Stimulated activated naive B cell treated with anti-CD40 and anti-IgM and Interleukin-4, amounts not matched to agents 10 μg/mL and 1 μg/mL and 100 μg/mL, for 72 hours (primary cell): ENCODE results near the gene HOXA2.

Experiments used
- ATAC-seq, 2 donors: fragments of 150-1000 bp; cut with Tn5 transposase; replicated peaks; 2 replicates each; pipeline ENCODE4 v1.10.0; 2021; ENCODE audit warnings: moderate library complexity in 1 of 2
- DNase-seq: peaks from one replicate; pipeline ENCODE4 v3.0.0; 2021
- H3K27ac Mint-ChIP-seq: one replicate; pipeline ENCODE4 v1.8.0; 2022; ENCODE audit warnings: mild to moderate bottlenecking, mixed read lengths
- H3K27me3 Mint-ChIP-seq, 2 donors: one replicate each; pipeline ENCODE4 v1.8.0; 2022; ENCODE audit warnings: mixed read lengths in 2 of 2
- H3K36me3 Mint-ChIP-seq, 2 donors: one replicate each; pipeline ENCODE4 v1.8.0; 2022; ENCODE audit warnings: mixed read lengths in 2 of 2, mild to moderate bottlenecking in 1 of 2
- H3K4me1 Mint-ChIP-seq, 2 donors: one replicate each; pipeline ENCODE4 v1.8.0; 2022; ENCODE audit warnings: mixed read lengths in 2 of 2, mild to moderate bottlenecking in 1 of 2
- H3K4me3 Mint-ChIP-seq, 2 donors: one replicate each; pipeline ENCODE4 v1.8.0; 2022; ENCODE audit warnings: mild to moderate bottlenecking in 2 of 2, mixed read lengths in 2 of 2, moderate library complexity in 1 of 2
- H3K9me3 Mint-ChIP-seq, 2 donors: one replicate each; pipeline ENCODE4 v1.8.0; 2022; ENCODE audit warnings: mixed read lengths in 2 of 2, mild to moderate bottlenecking in 1 of 2

The HOXA2 gene

DNA sequence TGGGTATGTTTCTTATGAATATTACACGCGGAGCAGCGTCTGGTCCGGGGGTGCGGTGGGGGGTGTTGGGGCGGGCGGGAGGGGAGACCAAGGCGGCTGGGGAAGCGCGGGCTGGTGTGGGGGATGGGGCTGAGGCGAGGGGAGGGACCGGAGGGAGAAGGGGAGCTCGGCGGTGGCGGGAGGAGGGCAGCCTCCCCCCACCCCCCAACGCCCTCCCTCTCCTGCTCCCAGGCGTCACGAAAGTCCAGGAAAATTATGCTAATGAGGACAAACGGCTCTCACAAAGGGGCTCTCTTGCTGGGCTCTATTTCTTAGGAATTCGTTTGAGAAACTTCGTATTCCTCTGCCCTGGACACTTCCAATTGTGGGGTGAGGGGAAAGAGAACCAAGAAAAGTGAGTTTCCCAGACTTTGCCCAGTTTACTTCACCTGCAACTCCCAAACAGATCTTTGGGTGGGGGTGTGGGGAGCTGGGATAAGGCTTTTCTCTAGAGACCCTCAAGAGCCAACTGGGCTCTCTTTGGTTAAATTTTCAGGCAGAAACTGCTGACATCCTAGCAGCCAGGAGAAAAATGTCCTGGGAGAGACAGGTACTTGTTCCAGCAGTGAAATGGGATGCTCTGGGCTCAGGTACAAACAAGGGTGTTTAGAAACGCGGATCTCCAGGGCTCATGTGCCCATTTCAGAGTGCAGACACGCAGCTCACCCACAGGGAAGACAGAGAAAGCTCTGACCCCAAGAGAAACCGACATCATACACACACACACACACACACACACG is 11.7 kb upstream of the HOXA2 start:
- Mint-ChIP-seq H3K4me3 (no peak overlapping the region), H3K27ac (no peak overlapping the region), H3K4me1 (no peaks in the 10 kb centered on the region), H3K36me3 (no peaks in the 10 kb centered on the region), H3K9me3 (peaks cover 0 to 2% of the 10 kb centered on the region in 2 donors), H3K27me3 (peaks cover 10 to 13% of the 10 kb centered on the region in 2 donors)
- DNase-seq (no peak), ATAC-seq (no peak)

DNA sequence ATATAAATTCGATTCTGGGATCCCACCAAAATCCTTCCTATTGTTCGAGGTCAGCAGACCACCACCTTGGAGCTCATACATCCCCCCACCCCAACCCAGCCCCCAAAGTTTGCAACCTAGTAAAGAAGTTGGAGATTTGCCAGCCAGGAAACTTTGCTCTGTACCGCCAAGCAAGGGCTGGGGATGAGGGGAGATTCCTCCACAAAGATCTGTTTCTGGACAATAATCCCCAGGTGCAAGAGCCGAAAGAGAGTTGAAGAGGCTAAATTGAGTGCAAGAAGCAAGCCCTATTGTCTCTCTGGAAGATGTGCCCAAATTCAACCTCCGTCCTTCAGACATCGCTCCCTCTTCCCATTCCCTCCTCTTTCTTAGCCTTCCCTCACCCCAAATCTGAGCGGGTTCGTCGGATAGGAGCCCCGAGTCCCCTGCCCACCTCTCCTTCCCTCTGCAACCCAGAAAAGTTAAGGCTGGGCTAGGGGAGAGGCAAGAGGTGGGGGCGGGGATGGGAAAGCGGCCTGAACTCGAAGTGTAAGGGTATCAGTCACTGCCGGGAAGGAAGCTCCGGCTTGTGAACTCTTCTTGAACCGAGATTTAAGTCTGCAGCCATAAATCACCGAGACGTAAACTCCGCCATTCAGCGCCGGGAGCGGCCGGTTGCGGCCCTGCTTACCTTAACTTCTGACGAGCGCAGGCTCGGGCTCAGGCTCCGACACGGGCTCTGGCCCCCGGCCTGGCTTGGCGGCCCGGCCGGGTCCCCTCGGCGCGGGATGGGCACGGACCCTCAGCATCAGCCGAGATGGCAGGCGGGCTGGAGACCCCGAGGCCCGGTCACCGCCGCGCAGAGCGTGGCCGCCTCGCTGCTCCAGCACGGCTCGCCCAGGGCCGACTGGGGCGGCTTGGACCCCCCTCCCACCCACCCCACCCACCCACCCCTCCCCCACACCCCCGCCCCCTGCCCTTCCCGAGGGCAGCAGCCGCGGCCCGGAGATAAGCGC is 10.8 kb upstream of the HOXA2 start:
- H3K27me3 Mint-ChIP-seq: peaks cover 10 to 13% of the 10 kb centered on the region in 2 donors
- H3K27ac Mint-ChIP-seq: no peak overlapping the region
- H3K36me3 Mint-ChIP-seq: no peaks in the 10 kb centered on the region
- H3K4me1 Mint-ChIP-seq: no peaks in the 10 kb centered on the region
- no peak overlapping the region for H3K4me3 Mint-ChIP-seq
- H3K9me3 Mint-ChIP-seq: peaks cover 0 to 2% of the 10 kb centered on the region in 2 donors
- DNase-seq (no peak), ATAC-seq (no peak)

- Mint-ChIP-seq H3K27ac (no peak overlapping the region), H3K9me3 (peaks cover 0 to 2% of the 10 kb centered on the region in 2 donors), H3K27me3 (peaks cover 13 to 19% of the 10 kb centered on the region in 2 donors), H3K36me3 (no peaks in the 10 kb centered on the region), H3K4me1 (peaks cover 0 to 1% of the 10 kb centered on the region in 2 donors), H3K4me3 (no peak overlapping the region)
- DNase-seq: no peak
- ATAC-seq: no peak
Measured at GRCh38 chr7:27112361-27112760, 9.9 kb upstream of the HOXA2 start.

DNA sequence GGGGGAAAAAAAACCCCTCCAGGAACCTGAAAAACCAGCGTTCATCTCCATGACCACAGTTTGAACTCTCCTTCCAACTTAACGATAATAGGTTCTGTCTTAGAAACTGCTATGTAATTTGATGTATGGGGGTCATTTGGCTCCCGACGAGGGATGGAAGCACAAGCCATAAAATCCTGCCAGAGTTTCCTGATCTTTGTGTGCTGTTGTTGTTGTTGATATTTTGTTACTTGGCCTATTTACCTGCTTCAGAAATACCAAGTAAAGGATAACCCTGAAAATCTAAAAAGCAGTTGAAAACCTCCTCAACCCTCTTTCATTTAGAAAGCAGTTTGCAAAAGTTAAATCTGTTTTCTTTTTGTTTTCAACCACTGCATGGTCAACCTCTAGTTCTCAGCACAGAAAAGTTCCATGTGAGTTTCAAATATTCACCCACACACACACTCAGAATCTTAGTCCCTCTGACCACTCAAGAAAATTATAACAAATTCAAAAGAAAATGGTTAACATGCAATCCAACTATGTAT is 9.3 kb upstream of the HOXA2 start:
- H3K4me1 Mint-ChIP-seq: peaks cover 0 to 1% of the 10 kb centered on the region in 2 donors
- ATAC-seq (no peak), DNase-seq (no peak)
- peaks cover 14 to 17% of the 10 kb centered on the region in 2 donors for H3K27me3 Mint-ChIP-seq
- no peak overlapping the region for H3K27ac Mint-ChIP-seq
- H3K9me3 Mint-ChIP-seq: peaks cover 0 to 2% of the 10 kb centered on the region in 2 donors
- no peaks in the 10 kb centered on the region for H3K36me3 Mint-ChIP-seq
- H3K4me3 Mint-ChIP-seq: no peak overlapping the region

DNA sequence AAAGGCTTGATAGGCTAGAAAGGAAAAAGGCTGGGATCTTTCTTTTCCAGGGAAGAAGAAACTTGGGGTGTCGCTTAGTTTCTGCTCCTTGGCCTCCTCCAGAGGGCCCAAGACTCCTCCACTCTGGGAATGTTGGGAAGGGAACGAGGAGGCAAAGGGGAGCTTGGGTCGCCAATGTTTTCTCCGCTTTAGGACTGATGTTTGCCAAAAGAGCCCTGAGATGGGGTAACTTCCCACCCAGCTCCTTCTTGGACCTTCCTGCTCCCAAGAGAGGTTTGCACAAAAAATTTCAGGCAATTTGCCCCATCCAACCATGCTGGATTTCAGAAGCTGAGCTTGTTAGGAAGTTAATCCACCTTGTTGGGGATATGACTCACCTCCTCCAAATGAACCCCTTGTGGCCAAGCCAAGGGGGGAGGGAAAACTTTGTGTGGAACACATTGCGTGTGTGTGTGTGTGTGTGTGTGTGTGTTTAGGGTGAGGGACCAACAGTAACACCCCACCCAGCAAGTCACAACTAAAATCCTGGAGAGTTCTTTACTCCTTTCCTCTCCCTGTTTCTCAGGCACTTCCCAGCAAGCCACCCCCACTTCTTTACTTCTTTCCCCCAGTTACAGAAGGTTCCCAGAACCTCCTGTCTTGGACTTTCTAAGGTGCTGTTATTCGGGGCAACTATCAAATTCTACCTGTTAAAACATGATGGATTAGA is 8.7 kb upstream of the HOXA2 start:
- Mint-ChIP-seq H3K27ac (no peak overlapping the region), H3K27me3 (peaks cover 14 to 19% of the 10 kb centered on the region in 2 donors), H3K9me3 (peaks cover 0 to 2% of the 10 kb centered on the region in 2 donors), H3K36me3 (no peaks in the 10 kb centered on the region), H3K4me1 (peaks cover 0 to 1% of the 10 kb centered on the region in 2 donors), H3K4me3 (no peak overlapping the region)
- DNase-seq: no peak
- no peak for ATAC-seq

DNA sequence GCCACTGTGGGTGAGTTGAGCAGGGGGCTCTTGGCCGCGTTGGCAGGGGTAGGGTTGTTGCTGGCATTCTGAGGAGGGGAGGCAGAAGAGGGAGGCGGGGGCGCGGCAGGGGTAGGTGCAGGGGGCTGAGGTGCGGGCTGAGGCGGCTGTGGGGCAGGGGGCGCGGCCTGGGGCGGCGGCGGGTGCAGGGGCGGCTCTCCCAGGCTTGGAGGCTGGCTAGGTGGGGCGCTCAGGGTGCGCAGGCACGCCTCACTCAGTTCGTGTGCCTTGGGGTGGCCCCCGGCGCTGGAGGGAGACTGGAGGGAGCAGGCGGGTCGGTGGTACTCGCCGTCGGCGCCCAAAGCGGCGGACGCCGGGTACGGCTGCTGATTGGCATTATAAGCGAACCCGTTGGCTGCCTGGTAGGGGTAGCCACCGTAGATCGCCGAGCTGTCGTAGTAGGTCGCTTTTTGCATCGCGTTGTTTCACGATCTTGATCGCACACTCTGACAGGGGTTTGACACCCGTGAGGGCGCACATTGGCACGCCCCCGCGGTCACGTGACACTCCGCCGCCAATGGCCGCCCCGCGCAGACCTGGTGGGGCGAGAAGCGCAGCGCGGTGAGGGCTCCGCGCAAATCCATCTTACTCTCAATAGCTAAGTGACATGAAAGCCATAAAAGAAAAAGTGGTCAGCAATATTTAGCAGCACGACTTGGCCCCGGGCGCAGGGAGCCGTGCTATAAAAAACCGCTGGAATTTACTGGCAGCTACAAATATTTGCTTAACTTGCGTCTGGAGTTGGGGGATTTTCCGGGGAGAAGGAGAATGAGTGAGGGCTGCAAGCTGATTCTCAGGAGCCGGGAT is 7.9 kb upstream of the HOXA2 start:
- Mint-ChIP-seq H3K9me3 (peaks cover 0 to 2% of the 10 kb centered on the region in 2 donors), H3K27me3 (peaks cover 17 to 26% of the 10 kb centered on the region in 2 donors), H3K4me1 (peaks cover 0 to 1% of the 10 kb centered on the region in 2 donors), H3K36me3 (no peaks in the 10 kb centered on the region), H3K27ac (no peak overlapping the region), H3K4me3 (no peak overlapping the region)
- no peak for DNase-seq
- ATAC-seq: no peak

DNA sequence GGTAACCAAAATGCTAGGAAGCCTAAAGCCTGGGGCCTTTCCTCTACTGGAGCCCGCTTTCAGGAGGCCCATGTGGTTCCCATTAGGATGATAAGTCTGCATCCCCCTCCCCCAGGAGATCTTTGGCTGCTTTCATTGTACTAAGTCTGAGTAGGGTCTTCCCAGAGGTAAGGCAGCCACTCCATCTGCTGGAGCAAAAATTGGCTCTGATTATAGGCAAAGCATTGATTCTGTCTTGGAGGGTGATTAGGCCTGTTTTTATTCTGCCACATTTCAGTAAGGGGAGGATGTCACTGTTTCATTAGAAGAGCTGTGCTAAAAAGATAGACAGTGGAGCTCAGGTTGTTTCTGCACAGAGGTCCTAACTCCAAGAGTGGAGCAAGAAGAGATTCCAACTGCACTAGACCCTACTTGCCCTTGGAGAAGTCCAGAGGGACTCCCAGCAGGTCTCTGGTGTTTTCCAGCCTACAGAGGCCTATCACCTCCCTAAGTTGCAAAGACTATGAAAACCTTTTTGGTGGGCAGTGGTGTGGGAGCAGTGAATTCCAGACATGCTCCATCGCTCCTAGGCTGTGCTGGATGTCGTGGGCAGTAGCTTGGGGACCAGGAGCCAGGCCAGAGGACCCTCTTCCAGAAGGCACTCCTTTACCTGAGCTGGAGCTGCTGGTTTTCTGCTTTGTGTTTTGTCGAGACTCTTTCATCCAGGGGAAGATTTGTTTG is 7.1 kb upstream of the HOXA2 start:
- DNase-seq (no peak), ATAC-seq (no peak)
- peaks cover 0 to 2% of the 10 kb centered on the region in 2 donors for H3K9me3 Mint-ChIP-seq
- peaks cover 20 to 29% of the 10 kb centered on the region in 2 donors for H3K27me3 Mint-ChIP-seq
- H3K4me1 Mint-ChIP-seq: peaks cover 0 to 1% of the 10 kb centered on the region in 2 donors
- H3K4me3 Mint-ChIP-seq: no peak overlapping the region
- no peaks in the 10 kb centered on the region for H3K36me3 Mint-ChIP-seq
- no peak overlapping the region for H3K27ac Mint-ChIP-seq

DNA sequence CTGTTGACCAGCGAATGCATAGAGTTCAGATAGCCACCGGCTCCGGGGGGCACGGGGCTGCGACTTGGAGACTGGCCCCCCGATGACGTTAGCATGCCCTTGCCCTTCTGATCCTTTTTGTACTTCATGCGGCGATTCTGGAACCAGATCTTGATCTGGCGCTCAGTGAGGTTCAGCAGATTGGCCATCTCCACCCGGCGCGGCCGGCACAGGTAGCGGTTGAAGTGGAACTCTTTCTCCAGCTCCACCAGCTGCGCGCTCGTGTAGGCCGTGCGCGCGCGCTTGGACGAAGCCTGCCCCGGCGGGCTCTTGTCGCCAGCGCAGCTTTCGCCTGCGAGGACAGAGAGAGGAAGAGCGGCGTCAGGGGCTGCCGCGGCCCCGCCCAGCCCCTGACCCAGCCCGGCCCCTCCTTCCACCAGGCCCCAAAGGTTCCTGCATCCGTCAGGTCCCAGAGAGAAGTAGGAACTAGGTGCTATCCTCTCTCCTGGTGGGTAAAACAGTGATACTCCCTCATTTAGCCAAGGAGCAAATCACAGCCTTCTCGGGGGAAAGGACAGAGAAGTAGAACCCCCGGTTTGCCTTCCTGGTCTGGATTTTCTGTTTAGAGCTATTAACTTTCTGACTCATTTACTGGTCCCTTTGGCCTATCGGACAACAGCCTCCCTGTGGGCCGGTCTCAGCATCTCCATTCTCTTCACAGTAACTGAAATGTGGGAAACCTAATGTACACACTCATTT is 6.1 kb upstream of the HOXA2 start:
- ATAC-seq (no peak), DNase-seq (no peak)
- Mint-ChIP-seq H3K4me3 (no peak overlapping the region), H3K36me3 (peaks cover 0 to 2% of the 10 kb centered on the region in 2 donors), H3K4me1 (peaks cover 1 to 7% of the 10 kb centered on the region in 2 donors), H3K27me3 (peaks cover 29 to 36% of the 10 kb centered on the region in 2 donors), H3K27ac (no peak overlapping the region), H3K9me3 (peaks cover 0 to 2% of the 10 kb centered on the region in 2 donors)

GRCh38 chr7:27107391-27108381 is 5.2 kb upstream of the HOXA2 start:
- Mint-ChIP-seq H3K27me3 (peaks cover 34 to 40% of the 10 kb centered on the region in 2 donors), H3K36me3 (peaks cover 2 to 4% of the 10 kb centered on the region in 2 donors), H3K27ac (no peak overlapping the region), H3K4me1 (peaks cover 6 to 16% of the 10 kb centered on the region in 2 donors), H3K9me3 (peaks cover 0 to 2% of the 10 kb centered on the region in 2 donors), H3K4me3 (no peak overlapping the region)
- DNase-seq (no peak), ATAC-seq (no peak)

DNA sequence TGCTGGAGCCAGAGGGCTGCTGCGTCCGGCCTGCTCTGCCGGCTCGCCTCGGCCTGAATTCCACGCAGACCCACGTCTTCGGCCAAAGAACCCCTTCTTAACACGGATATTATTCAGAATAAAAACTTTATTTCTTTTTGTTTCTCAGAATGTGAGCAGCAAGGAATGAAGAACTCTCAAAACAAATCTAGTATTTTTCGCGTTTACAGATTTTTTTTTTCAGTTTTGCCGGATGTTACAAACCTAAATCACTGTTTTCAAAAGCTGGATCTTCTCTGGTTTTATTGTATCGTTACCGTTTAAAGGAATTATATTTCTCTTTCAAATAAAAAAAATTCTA is 4.4 kb upstream of the HOXA2 start:
- Mint-ChIP-seq H3K9me3 (peaks cover 0 to 2% of the 10 kb centered on the region in 2 donors), H3K4me1 (peaks cover 9 to 22% of the 10 kb centered on the region in 2 donors), H3K4me3 (no peak overlapping the region), H3K27ac (no peak overlapping the region), H3K36me3 (peaks cover 3 to 5% of the 10 kb centered on the region in 2 donors), H3K27me3 (peaks cover 42 to 48% of the 10 kb centered on the region in 2 donors)
- ATAC-seq (no peak), DNase-seq (no peak)

- peaks cover 0 to 2% of the 10 kb centered on the region in 2 donors for H3K9me3 Mint-ChIP-seq
- H3K4me3 Mint-ChIP-seq: no peak overlapping the region
- H3K27ac Mint-ChIP-seq: no peak overlapping the region
- DNase-seq (no peak), ATAC-seq (no peak)
- peaks cover 7 to 10% of the 10 kb centered on the region in 2 donors for H3K36me3 Mint-ChIP-seq
- peaks cover 9 to 26% of the 10 kb centered on the region in 2 donors for H3K4me1 Mint-ChIP-seq
- H3K27me3 Mint-ChIP-seq: peaks cover 48 to 54% of the 10 kb centered on the region in 2 donors
Measured at GRCh38 chr7:27106181-27106900, 3.9 kb upstream of the HOXA2 start.
